Lung (tissue), 12 donors: ENCODE data around the gene HPRT1. TPM values are rescaled to one million over a fixed set of nuclear protein-coding genes. Genes with fewer than 3 reads are reported as not detected.

Experiments
- ATAC-seq: fragments of 200-7000 bp; cut with Tn5 transposase; one replicate; pipeline ENCODE4 v1.9.1; 2020; ENCODE audit warnings: moderate number of reproducible peaks; ENCODE audit not compliant: insufficient read depth, low FRiP score
- DNase-seq, 3 donors: peaks; one replicate each; pipeline ENCODE4 v3.0.0-alpha.2; 2013 to 2017
- H3K27ac ChIP-seq, 2 donors: one replicate each; pipeline ENCODE4 v1.5.1; 2013; ENCODE audit warnings: mild to moderate bottlenecking in 2 of 2, moderate library complexity in 2 of 2, control low read depth in 1 of 2, inconsistent platforms in 1 of 2, low read depth in 1 of 2, low read length in 1 of 2
- H3K27me3 ChIP-seq, 3 donors: one replicate each; pipeline ENCODE4 v1.5.1; 2013; ENCODE audit warnings: low read length in 2 of 3; ENCODE audit not compliant: control insufficient read depth in 3 of 3, insufficient read depth in 3 of 3
- H3K36me3 ChIP-seq, 4 donors: one replicate each; pipeline ENCODE4 v1.5.1; 2013; ENCODE audit warnings: low read length in 4 of 4, mild to moderate bottlenecking in 1 of 4, moderate library complexity in 1 of 4; ENCODE audit not compliant: control insufficient read depth in 4 of 4, insufficient read depth in 4 of 4
- H3K4me1 ChIP-seq, 5 donors: one replicate each; pipeline ENCODE4 v1.5.1; 2013; ENCODE audit warnings: low read length in 5 of 5, mild to moderate bottlenecking in 2 of 5, moderate library complexity in 1 of 5; ENCODE audit not compliant: control insufficient read depth in 5 of 5, insufficient read depth in 5 of 5
- H3K4me3 ChIP-seq: one replicate; pipeline ENCODE4 v1.5.1; 2013; ENCODE audit warnings: mild to moderate bottlenecking, control low read depth, moderate library complexity
- H3K9ac ChIP-seq, 2 donors: one replicate each; pipeline ENCODE4 v1.5.1; 2013; ENCODE audit warnings: low read length in 2 of 2, control low read depth in 1 of 2; ENCODE audit not compliant: insufficient read depth in 1 of 2
- H3K9me3 ChIP-seq, 4 donors: one replicate each; pipeline ENCODE4 v1.5.1; 2013; ENCODE audit warnings: low read length in 3 of 4, mild to moderate bottlenecking in 1 of 4, moderate library complexity in 1 of 4; ENCODE audit not compliant: control insufficient read depth in 4 of 4, insufficient read depth in 3 of 4
- CTCF ChIP-seq: IDR thresholded peaks from 2 replicates; pipeline ENCODE4 v1.5.1; 2012; ENCODE audit warnings: mild to moderate bottlenecking; ENCODE audit errors: control extremely low read depth, extremely low read depth
- whole genome bisulfite sequencing, 2 donors: extraction: QIAGEN DNeasy Blood & Tissue Kit; methylation state at CpG; one replicate each; pipeline ENCODE4 v1.1.7; 2013; 5-methylcytosine and 5-hydroxymethylcytosine counted together
- polyA plus RNA-seq, 2 donors: library from polyadenylated mRNA; stranded (reverse); fragments of 200-250 nt; gene quantifications; one replicate each; pipeline ENCODE4 v1.2.1, GENCODE V29; 2013
- total RNA-seq, 2 donors: library from RNA; depleted of rRNA in 1 of 2; stranded (reverse); fragments of >200 nt in 1 of 2; gene quantifications; one replicate each; pipeline ENCODE4 v1.2.1, GENCODE V29; 2014 to 2021
- donor health status: control.
- donor health status: control.
- donor health status: Bipolar disorder and iron deficiency.
- donor health status: healthy.
- donor health status: DM: yes; HTN: yes; CAD: no.

Gene HPRT1
- total and polyA plus RNA-seq, 4 donors, result 12.3 to 40.5 (median 27.8) TPM

GRCh38 chrX:134484039-134484438 is 24.1 kb downstream of the HPRT1 start:
- H3K27ac ChIP-seq, result no peak overlapping the region
- TF ChIP-seq CTCF, result peak; percentile 27
- H3K27me3 ChIP-seq, result peaks cover 0 to 14% (median 0%) of the 10 kb centered on the region in 3 donors
- peak; percentile 34 for ATAC-seq
- DNase-seq, result peak in 2 of 3 donors; percentile 69 to 72
- H3K36me3 ChIP-seq, result no peaks in the 10 kb centered on the region
- 72 to 93% methylated on average over 1 of the region's 1 CpG for WGBS, 2 donors
- H3K4me3 ChIP-seq, result no peak overlapping the region
- H3K9me3 ChIP-seq, result no peaks in the 10 kb centered on the region
- H3K9ac ChIP-seq, result no peak overlapping the region
- H3K4me1 ChIP-seq, result no peaks in the 10 kb centered on the region

- Histone ChIP-seq H3K9ac (no peak overlapping the region), H3K27me3 (no peaks in the 10 kb centered on the region), H3K27ac (no peak overlapping the region), H3K4me3 (no peak overlapping the region), H3K4me1 (no peaks in the 10 kb centered on the region), H3K36me3 (no peaks in the 10 kb centered on the region), H3K9me3 (peaks cover 0 to 2% (median 0%) of the 10 kb centered on the region in 4 donors)
- WGBS, 2 donors, result 76 to 89% methylated on average over 2 of the region's 2 CpGs
- no peak for ATAC-seq
- no peak for TF ChIP-seq CTCF
- peak in 1 of 3 donors; percentile 17 for DNase-seq
Measured at GRCh38 chrX:134501941-134502340, 42.0 kb downstream of the HPRT1 start.

GRCh38 chrX:134502686-134503085 is 42.7 kb downstream of the HPRT1 start:
- H3K4me3 ChIP-seq, result no peak overlapping the region
- H3K4me1 ChIP-seq, result no peaks in the 10 kb centered on the region
- DNase-seq (peak in 2 of 3 donors; percentile 35 to 58), ATAC-seq (no peak)
- peaks cover 0 to 2% (median 0%) of the 10 kb centered on the region in 4 donors for H3K36me3 ChIP-seq
- no peaks in the 10 kb centered on the region for H3K27me3 ChIP-seq
- H3K9me3 ChIP-seq, result peaks cover 0 to 2% (median 0%) of the 10 kb centered on the region in 4 donors
- TF ChIP-seq CTCF, result no peak
- H3K27ac ChIP-seq, result no peak overlapping the region
- no peak overlapping the region for H3K9ac ChIP-seq

- WGBS, 2 donors, result 84 to 89% methylated on average over 9 of the region's 9 CpGs
- Histone ChIP-seq H3K27ac (no peak overlapping the region), H3K36me3 (no peaks in the 10 kb centered on the region), H3K9me3 (no peaks in the 10 kb centered on the region), H3K4me3 (no peak overlapping the region), H3K27me3 (peaks cover 0 to 3% (median 0%) of the 10 kb centered on the region in 3 donors), H3K4me1 (no peaks in the 10 kb centered on the region), H3K9ac (no peak overlapping the region)
- ATAC-seq (no peak), DNase-seq (no peak)
- TF ChIP-seq CTCF, result no peak
Measured at GRCh38 chrX:134512566-134512965, 52.6 kb downstream of the HPRT1 start.
